ENCODE measurements around the gene GRIK1. TPM values are rescaled to one million over a fixed set of nuclear protein-coding genes. Genes with fewer than 3 reads are reported as not detected.

The GRIK1 gene
- total RNA-seq, 2 donors from 2014 or later: 0.11 TPM; not detected in 1

DNA sequence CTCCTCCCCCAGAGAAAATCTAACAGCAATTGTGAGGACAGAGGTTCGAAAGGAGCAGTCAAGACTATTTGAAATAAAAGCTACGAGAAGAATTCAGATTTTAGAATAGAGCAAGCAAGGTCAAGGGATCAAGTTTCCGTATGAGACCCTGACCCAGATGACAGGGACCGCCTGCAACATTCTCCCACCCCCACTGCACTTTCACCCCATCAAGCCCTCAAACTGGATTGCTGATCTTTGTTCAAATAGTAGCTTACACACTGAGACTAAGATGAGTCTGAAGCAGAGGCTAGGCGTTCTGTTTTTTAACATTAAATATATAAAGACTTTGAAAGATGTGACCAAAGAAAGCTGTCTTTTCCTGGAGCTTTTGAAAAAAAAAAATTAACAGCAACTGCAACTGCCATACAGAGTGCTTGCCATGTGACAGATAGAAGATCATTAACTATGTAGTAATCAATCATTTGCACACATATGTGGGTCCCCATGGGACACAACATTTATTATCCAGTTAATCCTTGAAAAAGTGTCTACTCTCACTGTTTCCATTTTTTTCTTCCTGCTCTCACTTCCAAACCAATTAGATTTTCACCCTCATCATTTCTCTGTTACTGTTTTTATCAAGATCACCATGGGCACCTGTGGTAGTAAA is 120.0 kb downstream of the GRIK1 start:
- Histone ChIP-seq H3K9ac (ENCODE audit: low read depth in 2 of 2, low read length in 2 of 2) (no peak overlapping the region), H3K4me1 (no peaks in the 10 kb centered on the region), H3K4me3 (no peak overlapping the region), H3K9me3 (no peaks in the 10 kb centered on the region), H3K36me3 (no peaks in the 10 kb centered on the region), H3K27ac (no peak overlapping the region), H3K27me3 (no peaks in the 10 kb centered on the region)
- intact Hi-C loops (cut with DNase I): no loop called here
- TF ChIP-seq, protein P1, sequence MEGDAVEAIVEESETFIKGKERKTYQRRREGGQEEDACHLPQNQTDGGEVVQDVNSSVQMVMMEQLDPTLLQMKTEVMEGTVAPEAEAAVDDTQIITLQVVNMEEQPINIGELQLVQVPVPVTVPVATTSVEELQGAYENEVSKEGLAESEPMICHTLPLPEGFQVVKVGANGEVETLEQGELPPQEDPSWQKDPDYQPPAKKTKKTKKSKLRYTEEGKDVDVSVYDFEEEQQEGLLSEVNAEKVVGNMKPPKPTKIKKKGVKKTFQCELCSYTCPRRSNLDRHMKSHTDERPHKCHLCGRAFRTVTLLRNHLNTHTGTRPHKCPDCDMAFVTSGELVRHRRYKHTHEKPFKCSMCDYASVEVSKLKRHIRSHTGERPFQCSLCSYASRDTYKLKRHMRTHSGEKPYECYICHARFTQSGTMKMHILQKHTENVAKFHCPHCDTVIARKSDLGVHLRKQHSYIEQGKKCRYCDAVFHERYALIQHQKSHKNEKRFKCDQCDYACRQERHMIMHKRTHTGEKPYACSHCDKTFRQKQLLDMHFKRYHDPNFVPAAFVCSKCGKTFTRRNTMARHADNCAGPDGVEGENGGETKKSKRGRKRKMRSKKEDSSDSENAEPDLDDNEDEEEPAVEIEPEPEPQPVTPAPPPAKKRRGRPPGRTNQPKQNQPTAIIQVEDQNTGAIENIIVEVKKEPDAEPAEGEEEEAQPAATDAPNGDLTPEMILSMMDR (IDR thresholded peaks at IDR 0.05): no peak
- DNase-seq: no peak

DNA sequence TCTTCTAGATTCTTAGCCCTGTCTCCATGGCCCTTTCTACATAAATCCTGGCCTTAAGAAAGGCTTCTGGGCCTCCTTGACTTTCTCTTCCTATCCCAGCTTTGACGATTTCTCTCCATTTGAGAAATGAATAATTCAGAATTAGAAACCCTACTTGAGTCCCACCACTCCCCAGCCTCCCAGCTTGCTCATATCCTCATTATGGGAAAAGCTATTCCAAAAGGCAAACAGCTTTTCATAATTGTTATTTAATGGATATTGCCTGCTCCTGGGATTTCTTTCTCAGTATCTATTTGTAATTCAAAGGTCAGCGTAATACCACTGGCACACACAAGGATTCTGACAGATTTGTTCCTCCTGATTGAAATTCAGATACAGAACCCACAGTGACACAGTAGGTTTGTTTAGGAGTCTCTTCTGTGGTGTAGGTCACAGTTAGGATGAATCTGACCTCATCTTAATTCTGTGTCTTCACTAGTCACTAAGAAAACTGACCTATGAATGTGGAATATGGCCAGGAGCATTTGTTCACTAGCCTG is 121.3 kb downstream of the GRIK1 start:
- no peaks in the 10 kb centered on the region for H3K27me3 ChIP-seq
- H3K4me3 ChIP-seq: no peak overlapping the region
- TF ChIP-seq, protein P1 (IDR thresholded peaks at IDR 0.05): no peak
- H3K27ac ChIP-seq: no peak overlapping the region
- no peaks in the 10 kb centered on the region for H3K36me3 ChIP-seq
- H3K9me3 ChIP-seq: no peaks in the 10 kb centered on the region
- H3K9ac ChIP-seq (ENCODE audit: low read depth in 2 of 2, low read length in 2 of 2): no peak overlapping the region
- intact Hi-C loops (cut with DNase I): no loop called here
- no peaks in the 10 kb centered on the region for H3K4me1 ChIP-seq
- DNase-seq: no peak

DNA sequence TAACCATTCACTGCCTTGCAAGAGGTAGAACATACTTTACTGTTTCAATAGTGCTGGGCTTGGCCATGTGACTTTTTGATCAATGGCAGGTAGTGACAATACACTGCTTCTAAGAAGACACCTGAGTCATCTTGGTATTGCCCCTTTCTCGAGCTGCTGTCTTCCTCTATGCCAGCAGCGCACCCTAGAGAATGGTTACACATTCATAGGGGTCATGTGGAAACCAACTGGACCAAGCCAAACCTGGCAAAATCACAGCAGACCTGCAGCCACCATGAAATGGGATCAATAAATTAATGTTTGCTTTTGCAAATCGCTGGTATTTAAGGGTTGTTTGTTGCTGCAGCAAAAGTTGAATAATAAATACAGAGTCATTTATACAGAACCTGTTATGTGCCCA is 122.3 kb downstream of the GRIK1 start:
- DNase-seq: no peak
- H3K9ac ChIP-seq (ENCODE audit: low read depth in 2 of 2, low read length in 2 of 2): no peak overlapping the region
- no peaks in the 10 kb centered on the region for H3K4me1 ChIP-seq
- H3K9me3 ChIP-seq: no peaks in the 10 kb centered on the region
- TF ChIP-seq, protein P1 (IDR thresholded peaks at IDR 0.05): no peak
- no peak overlapping the region for H3K27ac ChIP-seq
- no peaks in the 10 kb centered on the region for H3K36me3 ChIP-seq
- no peaks in the 10 kb centered on the region for H3K27me3 ChIP-seq
- intact Hi-C loops (cut with DNase I): no loop called here
- no peak overlapping the region for H3K4me3 ChIP-seq

DNA sequence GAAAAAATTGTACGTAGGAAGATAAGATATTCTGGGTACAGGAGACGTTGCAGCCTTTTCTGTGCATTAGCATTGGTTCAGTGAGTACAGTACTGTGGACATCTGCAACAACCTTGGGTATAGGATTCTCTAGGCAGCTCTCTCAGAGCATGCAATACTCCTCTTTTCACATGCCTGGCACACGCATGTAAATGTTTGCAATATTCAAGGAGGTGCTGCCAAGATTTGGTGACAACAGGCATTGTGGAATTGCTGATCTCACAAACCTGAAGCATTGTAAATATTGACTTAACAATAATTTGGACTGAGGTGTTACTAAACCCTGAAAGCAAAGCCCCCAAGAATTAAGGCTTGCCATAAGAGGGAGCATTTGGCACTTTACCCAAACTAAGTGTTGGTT is 126.8 kb downstream of the GRIK1 start:
- DNase-seq: no peak
- Histone ChIP-seq H3K4me3 (no peak overlapping the region), H3K9ac (ENCODE audit: low read depth in 2 of 2, low read length in 2 of 2) (no peak overlapping the region), H3K27me3 (no peaks in the 10 kb centered on the region), H3K36me3 (no peaks in the 10 kb centered on the region), H3K4me1 (no peaks in the 10 kb centered on the region), H3K9me3 (no peaks in the 10 kb centered on the region), H3K27ac (no peak overlapping the region)
- TF ChIP-seq, protein P1 (IDR thresholded peaks at IDR 0.05): no peak
- intact Hi-C loops (cut with DNase I): no loop called here

DNA sequence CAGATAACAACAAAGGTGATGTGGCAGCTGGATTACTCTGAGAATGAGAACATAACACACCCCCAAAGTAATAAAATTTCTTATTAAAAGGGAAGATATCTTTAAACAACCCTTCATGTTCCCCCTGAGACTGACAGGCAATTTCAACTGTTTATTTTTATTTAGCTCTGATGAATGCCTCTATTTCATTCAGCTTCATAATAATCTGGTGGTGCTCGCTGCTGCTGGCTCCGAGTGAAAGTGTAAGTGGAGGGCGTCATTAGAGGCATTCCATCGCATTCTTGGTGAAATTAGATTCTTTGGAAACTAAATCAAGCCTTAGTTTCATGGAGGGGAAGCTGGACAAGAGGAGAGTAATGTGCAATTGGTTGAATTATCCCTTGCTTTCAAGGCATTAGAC is 128.9 kb downstream of the GRIK1 start:
- H3K9ac ChIP-seq (ENCODE audit: low read depth in 2 of 2, low read length in 2 of 2): no peak overlapping the region
- TF ChIP-seq, protein P1 (IDR thresholded peaks at IDR 0.05): no peak
- intact Hi-C loops (cut with DNase I): no loop called here
- H3K36me3 ChIP-seq: no peaks in the 10 kb centered on the region
- H3K4me1 ChIP-seq: no peaks in the 10 kb centered on the region
- H3K9me3 ChIP-seq: no peaks in the 10 kb centered on the region
- no peak overlapping the region for H3K4me3 ChIP-seq
- no peak for DNase-seq
- no peak overlapping the region for H3K27ac ChIP-seq
- H3K27me3 ChIP-seq: no peaks in the 10 kb centered on the region

Measured in colonic mucosa (tissue), 4 donors.